GM12874 (cell line): ENCODE results near the gene CLIC3.

Experiments used
- TF ChIP-seq, protein P1 (sequence below): IDR thresholded peaks from 2 replicates; pipeline ENCODE4 v1.5.1; 2011; ENCODE audit warnings: low read depth, mild to moderate bottlenecking, control low read depth, low read length, moderate library complexity; ENCODE audit not compliant: insufficient read depth

The CLIC3 gene

GRCh38 chr9:136957461-136957860, 38.9 kb downstream of the CLIC3 start:
- TF ChIP-seq, protein P1, sequence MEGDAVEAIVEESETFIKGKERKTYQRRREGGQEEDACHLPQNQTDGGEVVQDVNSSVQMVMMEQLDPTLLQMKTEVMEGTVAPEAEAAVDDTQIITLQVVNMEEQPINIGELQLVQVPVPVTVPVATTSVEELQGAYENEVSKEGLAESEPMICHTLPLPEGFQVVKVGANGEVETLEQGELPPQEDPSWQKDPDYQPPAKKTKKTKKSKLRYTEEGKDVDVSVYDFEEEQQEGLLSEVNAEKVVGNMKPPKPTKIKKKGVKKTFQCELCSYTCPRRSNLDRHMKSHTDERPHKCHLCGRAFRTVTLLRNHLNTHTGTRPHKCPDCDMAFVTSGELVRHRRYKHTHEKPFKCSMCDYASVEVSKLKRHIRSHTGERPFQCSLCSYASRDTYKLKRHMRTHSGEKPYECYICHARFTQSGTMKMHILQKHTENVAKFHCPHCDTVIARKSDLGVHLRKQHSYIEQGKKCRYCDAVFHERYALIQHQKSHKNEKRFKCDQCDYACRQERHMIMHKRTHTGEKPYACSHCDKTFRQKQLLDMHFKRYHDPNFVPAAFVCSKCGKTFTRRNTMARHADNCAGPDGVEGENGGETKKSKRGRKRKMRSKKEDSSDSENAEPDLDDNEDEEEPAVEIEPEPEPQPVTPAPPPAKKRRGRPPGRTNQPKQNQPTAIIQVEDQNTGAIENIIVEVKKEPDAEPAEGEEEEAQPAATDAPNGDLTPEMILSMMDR, result no peak

- TF ChIP-seq, protein P1, result no peak
Measured at GRCh38 chr9:136956604-136957003, 39.8 kb downstream of the CLIC3 start.

DNA sequence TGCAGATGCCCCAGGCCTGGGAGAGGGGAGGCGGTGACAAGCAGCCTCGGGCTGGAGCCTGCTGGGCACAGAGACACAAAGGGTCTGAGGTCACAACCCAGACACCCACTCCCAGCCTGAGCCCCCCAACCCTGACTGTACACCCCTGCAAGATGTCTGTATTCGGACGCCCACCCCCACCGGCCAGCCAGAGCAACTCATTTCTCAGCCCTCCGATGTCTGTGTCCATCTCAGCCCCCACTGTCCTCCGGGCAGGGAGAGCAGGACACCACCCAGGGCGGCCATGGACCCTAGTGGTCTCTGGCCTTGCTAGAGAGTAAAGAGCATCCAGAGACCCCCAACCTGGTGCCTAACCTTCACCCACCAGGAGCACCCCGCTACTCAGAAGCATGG, 40.4 kb downstream of the CLIC3 start:
- TF ChIP-seq, protein P1, result no peak

GRCh38 chr9:136955202-136955942, 41.0 kb downstream of the CLIC3 start:
- TF ChIP-seq, protein P1, result no peak

DNA sequence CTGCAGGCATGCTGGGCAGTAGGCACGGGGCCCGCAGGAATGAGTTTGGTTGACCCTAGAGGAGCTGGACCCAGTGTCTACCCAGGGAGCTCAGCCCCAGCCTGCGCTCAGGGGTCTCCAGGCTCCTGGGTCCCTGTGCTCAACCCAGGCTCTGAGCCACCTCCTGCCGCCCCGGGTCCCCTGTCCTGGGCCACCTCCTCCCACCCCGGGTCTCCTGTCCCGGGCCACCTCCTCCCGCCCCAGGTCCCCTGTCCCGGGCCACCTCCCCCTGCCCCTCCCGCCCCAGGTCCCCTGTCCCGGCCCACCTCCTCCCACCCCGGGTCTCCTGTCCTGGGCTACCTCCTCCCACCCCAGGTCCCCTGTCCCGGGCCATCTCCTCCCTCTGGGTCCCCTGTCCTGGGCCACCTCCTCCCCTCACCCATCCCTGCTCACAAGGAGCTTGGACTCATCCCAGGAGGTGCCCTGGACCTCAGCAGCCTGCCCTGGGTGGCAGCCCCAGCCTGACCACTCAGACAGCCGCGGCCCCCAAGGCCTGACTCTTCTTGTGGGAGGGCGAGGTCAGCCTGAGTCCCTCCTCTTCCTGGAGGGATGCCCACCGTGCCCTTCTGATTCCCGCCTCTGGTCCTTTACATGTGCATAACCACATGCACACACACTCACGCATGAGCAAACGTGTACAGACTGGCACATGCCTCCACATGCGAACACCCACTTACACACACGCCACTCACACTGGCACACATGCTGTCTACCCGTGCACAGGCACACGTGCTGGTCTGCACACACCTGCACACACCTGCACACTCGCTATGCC, 41.9 kb downstream of the CLIC3 start:
- TF ChIP-seq, protein P1, result no peak

DNA sequence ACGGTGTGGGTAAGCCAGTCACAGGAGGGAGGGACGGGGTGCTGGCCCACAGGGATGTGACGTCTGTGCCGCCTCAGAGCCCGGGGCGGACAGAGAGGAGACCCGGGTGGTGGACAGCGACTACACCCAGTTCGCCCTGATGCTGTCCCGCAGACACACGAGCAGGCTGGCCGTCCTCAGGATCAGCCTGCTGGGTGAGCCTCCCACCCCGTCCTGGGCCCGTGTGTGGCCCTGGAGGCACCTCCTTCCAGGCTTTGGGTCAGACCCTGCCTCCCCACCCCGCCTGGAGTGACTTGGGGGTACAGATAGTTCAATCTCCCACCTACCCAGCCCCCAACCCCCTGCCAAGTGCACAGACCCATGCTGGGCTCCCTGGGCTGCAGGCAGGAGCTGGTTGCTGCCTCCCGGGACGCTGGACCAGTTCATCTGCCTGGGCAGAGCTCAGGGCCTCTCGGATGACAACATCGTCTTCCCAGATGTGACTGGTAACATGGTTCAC, 42.5 kb downstream of the CLIC3 start:
- TF ChIP-seq, protein P1, result no peak

- TF ChIP-seq, protein P1, result no peak
Measured at GRCh38 chr9:136952876-136953770, 43.2 kb downstream of the CLIC3 start.
